GM12878 (cell line): Measurements from ENCODE around the gene SLC44A4. TPM values are rescaled to one million over a fixed set of nuclear protein-coding genes. Genes with fewer than 3 reads are reported as not detected.

Experiments
- ATF7 ChIP-seq: fragments of 450-650 bp; IDR thresholded peaks from 2 replicates; pipeline ENCODE4 v1.6.1; 2016; ENCODE audit warnings: low read depth, mild to moderate bottlenecking
- CBFB ChIP-seq: IDR thresholded peaks from 2 replicates; pipeline ENCODE4 v1.6.1; 2016; ENCODE audit warnings: antibody characterized with exemption, low read depth
- HSF1 ChIP-seq: fragments of 150-350 bp; IDR thresholded peaks from 2 replicates; pipeline ENCODE4 v1.6.1; 2014; ENCODE audit warnings: mild to moderate bottlenecking, low read depth, low read length
- IKZF1 ChIP-seq: fragments of 450-650 bp; conservative IDR thresholded peaks from 2 replicates; pipeline ENCODE4 v1.6.1; 2017; ENCODE audit warnings: antibody characterized with exemption, mild to moderate bottlenecking
- MXI1 ChIP-seq: fragments of 150-350 bp; IDR thresholded peaks from 2 replicates; pipeline ENCODE4 v1.6.1; 2011; ENCODE audit warnings: low read depth, mild to moderate bottlenecking, inconsistent platforms, low read length, improper control_type of control experiment
- RAD21 ChIP-seq: IDR thresholded peaks from 2 replicates; pipeline ENCODE4 v1.6.1; 2011; ENCODE audit warnings: mild to moderate bottlenecking, low read depth, low read length, moderate library complexity; ENCODE audit not compliant: insufficient read depth
- polyA plus RNA-seq, 11 experiments: library from polyadenylated mRNA; depleted of rRNA in 4 of 11; unstranded in 6 of 11; stranded (reverse) in 5 of 11; fragments of >200 nt; fragmentation: Nextera tagmentation in 4 of 11; fragmentation: Illumina TruSeq in 1 of 11; extraction: Ambion mirVana in 4 of 11; extraction: Trizol in 1 of 11; gene quantifications; 1 replicate in 1 of 11; 2 replicates in 10 of 11; pipeline versions ENCODE4 v1.2.1 to v1.2.3, GENCODE V29; 2011 to 2016; ENCODE audit warnings: inconsistent platforms in 2 of 11, missing spikeins in 2 of 11, low read depth in 1 of 11
- total RNA-seq, 4 experiments: library from RNA; depleted of rRNA in 3 of 4; stranded (reverse); fragments of >200 nt in 3 of 4; fragmentation: Illumina TruSeq in 1 of 4; extraction: Trizol in 1 of 4; gene quantifications; 2 replicates each; pipeline versions ENCODE4 v1.2.1 to v1.2.3, GENCODE V29; 2013 to 2021
- TF ChIP-seq, protein P1 (sequence below): fragments of 450-650 bp; IDR thresholded peaks from 2 replicates; pipeline ENCODE4 v1.6.1; 2014; ENCODE audit warnings: mild to moderate bottlenecking
- TF ChIP-seq, protein P2 (sequence below): fragments of 450-650 bp; IDR thresholded peaks from 2 replicates; pipeline ENCODE4 v1.6.1; 2017; ENCODE audit warnings: antibody characterized with exemption, mild to moderate bottlenecking, moderate library complexity
- TF ChIP-seq, protein P3 (sequence below): fragments of 450-650 bp; IDR thresholded peaks from 2 replicates; pipeline ENCODE4 v1.6.1; 2016; ENCODE audit warnings: mild to moderate bottlenecking, moderate library complexity, borderline replicate concordance
- TF ChIP-seq, protein P4 (sequence below): fragments of 150-350 bp; IDR thresholded peaks from 2 replicates; pipeline ENCODE4 v1.6.1; 2016; ENCODE audit warnings: low read depth, low read length

The SLC44A4 gene
- total and polyA plus RNA-seq, 10 of the 15 experiments (the other 5 are each of a cell fraction or from before 2014, with no cell fraction given) = 0.04 to 0.24 (median 0.15) TPM; not detected in 3

GRCh38 chr6:31862344-31863235 lies 16.2 kb downstream of the SLC44A4 start, which contains the start of gene NEU1 (continued):
- TF ChIP-seq MXI1 (peak; percentile 87), HSF1 (no peak), ATF7 (peak; percentile 88), IKZF1 (peak; percentile 76), RAD21 (no peak), CBFB (peak; percentile 73; the same call in 1 of the 2 replicates)
- TF ChIP-seq, protein P1, sequence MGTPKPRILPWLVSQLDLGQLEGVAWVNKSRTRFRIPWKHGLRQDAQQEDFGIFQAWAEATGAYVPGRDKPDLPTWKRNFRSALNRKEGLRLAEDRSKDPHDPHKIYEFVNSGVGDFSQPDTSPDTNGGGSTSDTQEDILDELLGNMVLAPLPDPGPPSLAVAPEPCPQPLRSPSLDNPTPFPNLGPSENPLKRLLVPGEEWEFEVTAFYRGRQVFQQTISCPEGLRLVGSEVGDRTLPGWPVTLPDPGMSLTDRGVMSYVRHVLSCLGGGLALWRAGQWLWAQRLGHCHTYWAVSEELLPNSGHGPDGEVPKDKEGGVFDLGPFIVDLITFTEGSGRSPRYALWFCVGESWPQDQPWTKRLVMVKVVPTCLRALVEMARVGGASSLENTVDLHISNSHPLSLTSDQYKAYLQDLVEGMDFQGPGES = peak; percentile 78
- TF ChIP-seq, protein P2, sequence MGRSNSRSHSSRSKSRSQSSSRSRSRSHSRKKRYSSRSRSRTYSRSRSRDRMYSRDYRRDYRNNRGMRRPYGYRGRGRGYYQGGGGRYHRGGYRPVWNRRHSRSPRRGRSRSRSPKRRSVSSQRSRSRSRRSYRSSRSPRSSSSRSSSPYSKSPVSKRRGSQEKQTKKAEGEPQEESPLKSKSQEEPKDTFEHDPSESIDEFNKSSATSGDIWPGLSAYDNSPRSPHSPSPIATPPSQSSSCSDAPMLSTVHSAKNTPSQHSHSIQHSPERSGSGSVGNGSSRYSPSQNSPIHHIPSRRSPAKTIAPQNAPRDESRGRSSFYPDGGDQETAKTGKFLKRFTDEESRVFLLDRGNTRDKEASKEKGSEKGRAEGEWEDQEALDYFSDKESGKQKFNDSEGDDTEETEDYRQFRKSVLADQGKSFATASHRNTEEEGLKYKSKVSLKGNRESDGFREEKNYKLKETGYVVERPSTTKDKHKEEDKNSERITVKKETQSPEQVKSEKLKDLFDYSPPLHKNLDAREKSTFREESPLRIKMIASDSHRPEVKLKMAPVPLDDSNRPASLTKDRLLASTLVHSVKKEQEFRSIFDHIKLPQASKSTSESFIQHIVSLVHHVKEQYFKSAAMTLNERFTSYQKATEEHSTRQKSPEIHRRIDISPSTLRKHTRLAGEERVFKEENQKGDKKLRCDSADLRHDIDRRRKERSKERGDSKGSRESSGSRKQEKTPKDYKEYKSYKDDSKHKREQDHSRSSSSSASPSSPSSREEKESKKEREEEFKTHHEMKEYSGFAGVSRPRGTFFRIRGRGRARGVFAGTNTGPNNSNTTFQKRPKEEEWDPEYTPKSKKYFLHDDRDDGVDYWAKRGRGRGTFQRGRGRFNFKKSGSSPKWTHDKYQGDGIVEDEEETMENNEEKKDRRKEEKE = no peak
- TF ChIP-seq, protein P3, sequence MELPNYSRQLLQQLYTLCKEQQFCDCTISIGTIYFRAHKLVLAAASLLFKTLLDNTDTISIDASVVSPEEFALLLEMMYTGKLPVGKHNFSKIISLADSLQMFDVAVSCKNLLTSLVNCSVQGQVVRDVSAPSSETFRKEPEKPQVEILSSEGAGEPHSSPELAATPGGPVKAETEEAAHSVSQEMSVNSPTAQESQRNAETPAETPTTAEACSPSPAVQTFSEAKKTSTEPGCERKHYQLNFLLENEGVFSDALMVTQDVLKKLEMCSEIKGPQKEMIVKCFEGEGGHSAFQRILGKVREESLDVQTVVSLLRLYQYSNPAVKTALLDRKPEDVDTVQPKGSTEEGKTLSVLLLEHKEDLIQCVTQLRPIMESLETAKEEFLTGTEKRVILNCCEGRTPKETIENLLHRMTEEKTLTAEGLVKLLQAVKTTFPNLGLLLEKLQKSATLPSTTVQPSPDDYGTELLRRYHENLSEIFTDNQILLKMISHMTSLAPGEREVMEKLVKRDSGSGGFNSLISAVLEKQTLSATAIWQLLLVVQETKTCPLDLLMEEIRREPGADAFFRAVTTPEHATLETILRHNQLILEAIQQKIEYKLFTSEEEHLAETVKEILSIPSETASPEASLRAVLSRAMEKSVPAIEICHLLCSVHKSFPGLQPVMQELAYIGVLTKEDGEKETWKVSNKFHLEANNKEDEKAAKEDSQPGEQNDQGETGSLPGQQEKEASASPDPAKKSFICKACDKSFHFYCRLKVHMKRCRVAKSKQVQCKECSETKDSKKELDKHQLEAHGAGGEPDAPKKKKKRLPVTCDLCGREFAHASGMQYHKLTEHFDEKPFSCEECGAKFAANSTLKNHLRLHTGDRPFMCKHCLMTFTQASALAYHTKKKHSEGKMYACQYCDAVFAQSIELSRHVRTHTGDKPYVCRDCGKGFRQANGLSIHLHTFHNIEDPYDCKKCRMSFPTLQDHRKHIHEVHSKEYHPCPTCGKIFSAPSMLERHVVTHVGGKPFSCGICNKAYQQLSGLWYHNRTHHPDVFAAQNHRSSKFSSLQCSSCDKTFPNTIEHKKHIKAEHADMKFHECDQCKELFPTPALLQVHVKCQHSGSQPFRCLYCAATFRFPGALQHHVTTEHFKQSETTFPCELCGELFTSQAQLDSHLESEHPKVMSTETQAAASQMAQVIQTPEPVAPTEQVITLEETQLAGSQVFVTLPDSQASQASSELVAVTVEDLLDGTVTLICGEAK = peak; percentile 65; the same call in 1 of the 2 replicates
- TF ChIP-seq, protein P4, sequence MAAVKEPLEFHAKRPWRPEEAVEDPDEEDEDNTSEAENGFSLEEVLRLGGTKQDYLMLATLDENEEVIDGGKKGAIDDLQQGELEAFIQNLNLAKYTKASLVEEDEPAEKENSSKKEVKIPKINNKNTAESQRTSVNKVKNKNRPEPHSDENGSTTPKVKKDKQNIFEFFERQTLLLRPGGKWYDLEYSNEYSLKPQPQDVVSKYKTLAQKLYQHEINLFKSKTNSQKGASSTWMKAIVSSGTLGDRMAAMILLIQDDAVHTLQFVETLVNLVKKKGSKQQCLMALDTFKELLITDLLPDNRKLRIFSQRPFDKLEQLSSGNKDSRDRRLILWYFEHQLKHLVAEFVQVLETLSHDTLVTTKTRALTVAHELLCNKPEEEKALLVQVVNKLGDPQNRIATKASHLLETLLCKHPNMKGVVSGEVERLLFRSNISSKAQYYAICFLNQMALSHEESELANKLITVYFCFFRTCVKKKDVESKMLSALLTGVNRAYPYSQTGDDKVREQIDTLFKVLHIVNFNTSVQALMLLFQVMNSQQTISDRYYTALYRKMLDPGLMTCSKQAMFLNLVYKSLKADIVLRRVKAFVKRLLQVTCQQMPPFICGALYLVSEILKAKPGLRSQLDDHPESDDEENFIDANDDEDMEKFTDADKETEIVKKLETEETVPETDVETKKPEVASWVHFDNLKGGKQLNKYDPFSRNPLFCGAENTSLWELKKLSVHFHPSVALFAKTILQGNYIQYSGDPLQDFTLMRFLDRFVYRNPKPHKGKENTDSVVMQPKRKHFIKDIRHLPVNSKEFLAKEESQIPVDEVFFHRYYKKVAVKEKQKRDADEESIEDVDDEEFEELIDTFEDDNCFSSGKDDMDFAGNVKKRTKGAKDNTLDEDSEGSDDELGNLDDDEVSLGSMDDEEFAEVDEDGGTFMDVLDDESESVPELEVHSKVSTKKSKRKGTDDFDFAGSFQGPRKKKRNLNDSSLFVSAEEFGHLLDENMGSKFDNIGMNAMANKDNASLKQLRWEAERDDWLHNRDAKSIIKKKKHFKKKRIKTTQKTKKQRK = 0 out of 2 replicates have a peak, but pooled peaks have one; percentile 29
